Left lung (tissue), 10 donors: ENCODE data around the gene PHF20. TPM values are rescaled to one million over a fixed set of nuclear protein-coding genes. Genes with fewer than 3 reads are reported as not detected.
"Not testable (repeated sequence)": the region's sequence is repeated elsewhere in the genome, so short reads cannot be mapped to it uniquely, and the experiment has no call there.

Experiments
- ATAC-seq: fragments of 200-7000 bp; cut with Tn5 transposase; one replicate; pipeline ENCODE4 v1.9.1; 2020; ENCODE audit warnings: moderate library complexity
- DNase-seq, 4 donors: peaks; one replicate each; pipeline ENCODE4 v3.0.0-alpha.2; 2013 to 2020
- H3K27ac ChIP-seq, 2 donors: fragments of 200-600 bp; sonication (generic) in 1 of 2; one replicate each; pipeline versions ENCODE4 v1.5.0 to v1.8.0; 2020 to 2021
- H3K27me3 ChIP-seq, 2 donors: fragments of 200-600 bp; sonication (generic) in 1 of 2; one replicate each; pipeline versions ENCODE4 v1.5.0 to v1.8.0; 2020 to 2021
- H3K36me3 ChIP-seq, 2 donors: fragments of 200-600 bp; sonication (generic) in 1 of 2; one replicate each; pipeline versions ENCODE4 v1.5.0 to v1.8.0; 2020 to 2021
- H3K4me1 ChIP-seq, 2 donors: fragments of 200-600 bp; one replicate each; pipeline ENCODE4 v1.8.0; 2021
- H3K4me3 ChIP-seq, 2 donors: fragments of 200-600 bp; sonication (generic) in 1 of 2; one replicate each; pipeline versions ENCODE4 v1.5.0 to v1.8.0; 2020 to 2021; ENCODE audit warnings: mild to moderate bottlenecking in 1 of 2
- H3K9me3 ChIP-seq, 2 donors: fragments of 200-600 bp; sonication (generic) in 1 of 2; one replicate each; pipeline versions ENCODE4 v1.5.0 to v1.8.0; 2020 to 2021
- CTCF ChIP-seq, 2 donors: fragments of 200-600 bp; sonication (generic) in 1 of 2; IDR thresholded peaks; one replicate each; pipeline versions ENCODE4 v1.5.0 to v1.8.0; 2021; ENCODE audit warnings: antibody characterized with exemption in 2 of 2
- intact Hi-C, 2 donors: fragments of 100-400 bp; cut with DNase I; formaldehyde crosslinking; loops; one replicate each; pipeline versions ENCODE4 v1.11.2 to v1.14.2; 2022
- polyA plus RNA-seq, 6 donors: library from polyadenylated mRNA; unstranded; fragments of 120-200 nt; gene quantifications; one replicate each; pipeline ENCODE4 v1.2.1, GENCODE V29; 2013; ENCODE audit not compliant: insufficient read length in 6 of 6
- total RNA-seq, 2 donors: library from RNA; stranded (reverse); fragmentation: NEBNext Ultra II Directional; extraction: Animal tissue kit (Norgen Biotek cat#: 25700); gene quantifications; one replicate each; pipeline ENCODE4 v1.2.1, GENCODE V29; 2021
- donor health status: DM: no; HTN: yes; CAD: no.
- donor health status: DM: no; HTN: no; CAD: no.

PHF20 gene
- total and polyA plus RNA-seq, 8 donors = 31.1 to 43.4 (median 39.6) TPM

DNA sequence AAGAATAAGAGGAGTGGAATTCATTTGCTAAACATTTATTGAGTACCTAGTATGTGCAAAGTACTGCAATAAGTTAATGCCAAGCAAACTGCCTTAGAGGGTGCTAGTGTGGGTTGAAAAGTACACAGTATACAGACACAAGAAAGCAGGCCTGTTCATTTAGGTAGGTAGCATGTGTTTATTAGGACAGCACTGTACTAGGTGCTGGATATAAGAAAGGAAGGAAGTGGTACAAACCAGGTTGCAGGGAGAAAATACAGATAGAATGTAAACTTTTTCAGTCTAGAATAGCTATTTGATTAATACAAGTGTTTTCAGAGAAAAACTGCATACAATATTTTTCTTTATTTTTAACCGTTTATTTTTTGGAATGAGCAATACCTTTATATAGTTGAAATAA lies 68.1 kb downstream of the PHF20 start:
- ATAC-seq (no peak), DNase-seq (no peak)
- H3K4me1 ChIP-seq = no peaks in the 10 kb centered on the region
- peaks cover 4 to 26% of the 10 kb centered on the region in 2 donors for H3K36me3 ChIP-seq
- no peaks in the 10 kb centered on the region for H3K27me3 ChIP-seq
- no peak for TF ChIP-seq CTCF (IDR thresholded peaks at IDR 0.05)
- no peak overlapping the region for H3K4me3 ChIP-seq
- peaks cover 0 to 21% of the 10 kb centered on the region in 2 donors for H3K9me3 ChIP-seq
- H3K27ac ChIP-seq = no peak overlapping the region
- intact Hi-C loops = no loop called here

- Histone ChIP-seq H3K27me3 (no peaks in the 10 kb centered on the region), H3K27ac (no peak overlapping the region), H3K4me3 (no peak overlapping the region), H3K36me3 (peaks cover 4 to 31% of the 10 kb centered on the region in 2 donors), H3K4me1 (no peaks in the 10 kb centered on the region), H3K9me3 (peaks cover 0 to 21% of the 10 kb centered on the region in 2 donors)
- no peak for TF ChIP-seq CTCF (IDR thresholded peaks at IDR 0.05)
- no peak for ATAC-seq
- DNase-seq = no peak
- intact Hi-C loops = no loop called here
Measured at GRCh38 chr20:35840421-35840820, 68.6 kb downstream of the PHF20 start.

- DNase-seq = no peak
- H3K27ac ChIP-seq = no peak overlapping the region
- no peak overlapping the region for H3K4me3 ChIP-seq
- H3K27me3 ChIP-seq = no peaks in the 10 kb centered on the region
- intact Hi-C loops = no loop called here
- peaks cover 4 to 50% of the 10 kb centered on the region in 2 donors for H3K36me3 ChIP-seq
- no peak for TF ChIP-seq CTCF (IDR thresholded peaks at IDR 0.05)
- no peak for ATAC-seq
- no peaks in the 10 kb centered on the region for H3K4me1 ChIP-seq
- peaks cover 0 to 21% of the 10 kb centered on the region in 2 donors for H3K9me3 ChIP-seq
Measured at GRCh38 chr20:35842361-35842760, 70.5 kb downstream of the PHF20 start.

DNA sequence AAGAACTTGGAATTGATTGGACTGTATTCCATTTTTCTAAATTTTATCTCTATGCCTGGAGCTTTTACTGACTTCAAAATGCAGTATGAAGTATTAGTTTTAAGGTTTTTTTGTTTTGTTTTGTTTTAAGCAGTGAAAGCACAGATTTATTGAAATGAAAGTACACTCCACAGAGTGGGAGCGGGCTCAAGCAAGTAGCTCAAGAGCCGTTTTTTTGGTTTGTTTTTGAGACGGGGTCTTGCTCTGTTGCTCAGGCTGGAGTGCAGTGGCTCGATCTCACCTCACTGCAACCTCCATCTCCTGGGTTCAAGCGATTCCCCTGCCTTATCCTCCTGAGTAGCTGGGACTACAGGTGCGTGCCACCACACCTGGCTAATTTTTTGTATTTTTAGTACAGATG lies 72.1 kb downstream of the PHF20 start:
- H3K4me3 ChIP-seq, H3K27ac ChIP-seq, DNase-seq, H3K4me1 ChIP-seq, H3K27me3 ChIP-seq, intact Hi-C loops, ATAC-seq: not testable (repeated sequence)
- peaks cover 4 to 65% of the 10 kb centered on the region in 2 donors for H3K36me3 ChIP-seq
- H3K9me3 ChIP-seq = peaks cover 0 to 21% of the 10 kb centered on the region in 2 donors

GRCh38 chr20:35845561-35845960 lies 73.7 kb downstream of the PHF20 start:
- Histone ChIP-seq H3K9me3 (peaks cover 0 to 21% of the 10 kb centered on the region in 2 donors), H3K27ac (no peak overlapping the region), H3K4me1 (no peaks in the 10 kb centered on the region), H3K36me3 (peaks cover 4 to 65% of the 10 kb centered on the region in 2 donors), H3K27me3 (no peaks in the 10 kb centered on the region), H3K4me3 (no peak overlapping the region)
- ATAC-seq (no peak), DNase-seq (no peak)
- intact Hi-C loops = no loop called here
- TF ChIP-seq CTCF (IDR thresholded peaks at IDR 0.05) = no peak

- Histone ChIP-seq H3K27me3 (no peaks in the 10 kb centered on the region), H3K4me1 (peaks cover 0 to 8% of the 10 kb centered on the region in 2 donors), H3K36me3 (peaks cover 0 to 66% of the 10 kb centered on the region in 2 donors), H3K4me3 (no peak overlapping the region), H3K9me3 (no peaks in the 10 kb centered on the region), H3K27ac (no peak overlapping the region)
- intact Hi-C loops = no loop called here
- no peak for TF ChIP-seq CTCF (IDR thresholded peaks at IDR 0.05)
- DNase-seq (no peak), ATAC-seq (no peak)
Measured at GRCh38 chr20:35849706-35850105, 77.9 kb downstream of the PHF20 start.

- ATAC-seq, H3K4me3 ChIP-seq, H3K27ac ChIP-seq, H3K4me1 ChIP-seq, intact Hi-C loops, H3K27me3 ChIP-seq, H3K9me3 ChIP-seq, DNase-seq: not testable (repeated sequence)
- peaks cover 0 to 47% of the 10 kb centered on the region in 2 donors for H3K36me3 ChIP-seq
Measured at GRCh38 chr20:35851659-35852058, 79.8 kb downstream of the PHF20 start.
